Ectodermal cell (in vitro differentiated cells): ENCODE data around the gene UBAC2.

Experiments used
- H3K27ac ChIP-seq: 2 replicates; pipeline ENCODE4 v1.7.0; 2013; ENCODE audit warnings: mild to moderate bottlenecking, low read depth, low read length; ENCODE audit not compliant: insufficient read depth, poor library complexity, severe bottlenecking
- H3K27me3 ChIP-seq: 2 replicates; pipeline ENCODE4 v1.7.0; 2013; ENCODE audit warnings: mild to moderate bottlenecking, low read length; ENCODE audit not compliant: insufficient read depth, control insufficient read depth, poor library complexity, severe bottlenecking
- H3K36me3 ChIP-seq: one replicate; pipeline ENCODE4 v1.7.0; 2013; ENCODE audit warnings: low read length; ENCODE audit not compliant: control insufficient read depth, insufficient read depth
- H3K4me1 ChIP-seq: one replicate; pipeline ENCODE4 v1.7.0; 2013; ENCODE audit warnings: low read length; ENCODE audit not compliant: control insufficient read depth, insufficient read depth
- H3K4me3 ChIP-seq: 2 replicates; pipeline ENCODE4 v1.7.0; 2013; ENCODE audit warnings: low read depth, low read length, control low read depth; ENCODE audit not compliant: insufficient read depth
- H3K9me3 ChIP-seq: 2 replicates; pipeline ENCODE4 v1.7.0; 2013; ENCODE audit warnings: mild to moderate bottlenecking, low read length, moderate library complexity; ENCODE audit not compliant: control insufficient read depth
- WGBS, 2 experiments: methylation state at CpG; one replicate each; pipeline ENCODE4 v1.1.7; 2013; ENCODE audit warnings: missing lambda C conversion rate in 2 of 2; 5-methylcytosine and 5-hydroxymethylcytosine counted together

The UBAC2 gene

DNA sequence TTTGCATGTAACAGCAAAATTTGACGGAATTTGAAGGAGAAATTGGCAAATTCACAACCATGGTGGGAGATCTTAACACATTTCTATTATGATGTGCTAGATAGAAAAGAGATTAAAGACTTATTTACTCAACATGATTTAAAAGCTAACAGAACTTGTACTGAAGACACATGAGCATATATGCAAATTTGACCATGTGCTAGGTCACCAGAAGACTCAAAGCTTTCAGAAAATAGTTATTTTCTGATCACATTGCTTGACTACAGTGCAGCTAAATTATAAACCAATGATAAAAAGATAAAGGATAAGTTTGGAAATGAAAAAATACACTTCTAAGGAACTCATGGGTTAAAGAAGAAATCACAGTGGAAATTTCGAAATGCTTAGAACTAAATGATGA, 97.4 kb downstream of the UBAC2 start:
- Histone ChIP-seq H3K4me1 (no peaks in the 10 kb centered on the region), H3K27me3 (no peaks in the 10 kb centered on the region), H3K27ac (no peak overlapping the region), H3K9me3 (no peaks in the 10 kb centered on the region), H3K4me3 (no peak overlapping the region), H3K36me3 (no peaks in the 10 kb centered on the region)
- WGBS, 2 experiments, result 96 to 100% methylated on average over 2 of the region's 2 CpGs

DNA sequence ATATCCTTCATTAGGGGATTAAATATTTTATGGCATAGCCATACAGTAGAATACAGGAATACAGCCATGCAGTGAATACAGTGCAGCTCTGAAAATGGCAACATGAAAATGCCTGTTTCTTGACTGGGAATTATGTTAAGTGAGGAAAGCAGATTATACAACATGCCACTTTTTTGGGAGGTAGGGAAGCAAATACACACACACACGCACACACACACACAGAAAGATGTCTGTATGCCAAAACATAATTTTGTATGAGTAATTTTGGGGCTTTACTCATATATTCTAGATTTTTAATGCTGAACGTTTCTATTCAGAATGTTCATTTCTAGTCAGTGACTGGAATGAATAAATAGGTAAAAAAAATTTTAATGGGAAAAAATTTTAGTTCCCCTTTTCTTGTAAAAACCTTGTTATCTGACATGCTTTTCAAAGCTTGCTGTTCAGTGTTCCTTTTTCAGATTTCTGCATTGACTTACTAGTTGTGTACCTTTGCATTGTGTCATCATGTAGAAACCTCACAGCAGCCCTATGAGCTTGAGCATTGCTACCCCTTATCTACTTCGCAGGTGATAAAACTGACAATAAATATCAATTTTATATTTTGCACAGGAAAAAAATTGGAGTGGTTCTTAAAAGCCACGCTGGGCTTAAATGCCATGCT, 98.7 kb downstream of the UBAC2 start:
- H3K4me1 ChIP-seq, result no peaks in the 10 kb centered on the region
- no peak overlapping the region for H3K4me3 ChIP-seq
- no peak overlapping the region for H3K27ac ChIP-seq
- no peaks in the 10 kb centered on the region for H3K27me3 ChIP-seq
- WGBS, 2 experiments, result 88 to 96% methylated on average over 3 of the region's 4 CpGs
- no peaks in the 10 kb centered on the region for H3K9me3 ChIP-seq
- no peaks in the 10 kb centered on the region for H3K36me3 ChIP-seq

DNA sequence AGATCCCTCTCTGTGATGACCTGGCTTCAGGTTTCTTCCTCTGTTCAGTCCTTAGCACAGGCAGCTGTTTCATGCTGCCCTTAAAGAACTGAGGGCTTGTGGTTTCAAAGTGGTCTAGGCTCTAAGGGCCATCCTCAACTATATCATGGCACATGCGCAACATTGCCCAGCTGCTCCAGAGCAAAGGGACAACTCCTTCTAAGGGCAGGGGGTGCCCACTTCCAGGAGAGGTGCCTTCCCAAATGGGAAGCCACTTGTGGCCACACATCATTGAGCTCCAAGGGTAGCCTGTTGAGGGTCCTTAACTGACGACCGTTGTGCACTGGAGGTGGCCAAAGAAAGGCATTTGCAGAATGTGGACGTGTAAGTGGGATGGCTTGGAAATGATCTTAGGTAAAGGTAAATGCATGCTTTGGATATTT, 99.3 kb downstream of the UBAC2 start:
- H3K27me3 ChIP-seq, result no peaks in the 10 kb centered on the region
- no peak overlapping the region for H3K4me3 ChIP-seq
- 89 to 93% methylated on average over 4 of the region's 4 CpGs for WGBS, 2 experiments
- H3K4me1 ChIP-seq, result no peaks in the 10 kb centered on the region
- H3K27ac ChIP-seq, result no peak overlapping the region
- no peaks in the 10 kb centered on the region for H3K9me3 ChIP-seq
- no peaks in the 10 kb centered on the region for H3K36me3 ChIP-seq

DNA sequence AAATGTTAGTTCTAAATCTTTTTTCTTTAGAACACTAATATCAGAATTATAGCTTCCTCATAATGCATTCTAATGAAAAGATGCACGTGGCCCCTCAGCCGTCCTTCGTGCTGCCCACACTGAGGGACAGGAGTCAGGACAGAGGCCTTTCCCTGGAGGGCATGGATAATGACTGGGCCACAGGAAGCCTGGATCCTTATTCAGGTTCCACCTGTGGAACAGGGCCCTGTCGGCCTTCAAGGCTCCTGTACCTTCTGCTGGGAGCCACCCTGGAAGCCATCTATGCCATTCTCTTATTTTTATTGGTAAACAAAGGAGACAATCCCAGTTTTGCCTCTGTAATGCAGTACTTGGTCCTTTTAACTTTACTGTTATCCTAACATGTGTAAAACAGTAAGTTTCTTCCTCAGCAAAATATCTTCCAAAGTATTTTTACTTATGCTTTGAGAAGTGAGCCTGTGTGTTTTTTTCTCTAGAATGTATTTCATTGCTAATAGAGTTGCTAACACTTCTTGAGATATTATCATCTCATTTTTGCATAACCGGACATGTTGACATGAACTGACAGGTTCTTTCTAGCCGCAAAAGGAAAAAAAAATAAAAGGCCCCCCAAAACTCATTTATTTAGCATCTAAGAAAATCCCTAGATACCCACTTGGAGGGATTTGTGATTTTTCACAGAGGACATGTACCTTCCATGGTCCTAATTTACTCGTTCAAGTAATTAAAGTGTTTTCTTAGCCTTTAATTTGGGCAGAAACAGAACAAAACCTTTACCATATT, 100.6 kb downstream of the UBAC2 start:
- H3K27ac ChIP-seq, result no peak overlapping the region
- H3K9me3 ChIP-seq, result no peaks in the 10 kb centered on the region
- WGBS, 2 experiments, result 94 to 95% methylated on average over 7 of the region's 7 CpGs
- H3K4me3 ChIP-seq, result no peak overlapping the region
- H3K36me3 ChIP-seq, result no peaks in the 10 kb centered on the region
- H3K27me3 ChIP-seq, result no peaks in the 10 kb centered on the region
- H3K4me1 ChIP-seq, result no peaks in the 10 kb centered on the region

DNA sequence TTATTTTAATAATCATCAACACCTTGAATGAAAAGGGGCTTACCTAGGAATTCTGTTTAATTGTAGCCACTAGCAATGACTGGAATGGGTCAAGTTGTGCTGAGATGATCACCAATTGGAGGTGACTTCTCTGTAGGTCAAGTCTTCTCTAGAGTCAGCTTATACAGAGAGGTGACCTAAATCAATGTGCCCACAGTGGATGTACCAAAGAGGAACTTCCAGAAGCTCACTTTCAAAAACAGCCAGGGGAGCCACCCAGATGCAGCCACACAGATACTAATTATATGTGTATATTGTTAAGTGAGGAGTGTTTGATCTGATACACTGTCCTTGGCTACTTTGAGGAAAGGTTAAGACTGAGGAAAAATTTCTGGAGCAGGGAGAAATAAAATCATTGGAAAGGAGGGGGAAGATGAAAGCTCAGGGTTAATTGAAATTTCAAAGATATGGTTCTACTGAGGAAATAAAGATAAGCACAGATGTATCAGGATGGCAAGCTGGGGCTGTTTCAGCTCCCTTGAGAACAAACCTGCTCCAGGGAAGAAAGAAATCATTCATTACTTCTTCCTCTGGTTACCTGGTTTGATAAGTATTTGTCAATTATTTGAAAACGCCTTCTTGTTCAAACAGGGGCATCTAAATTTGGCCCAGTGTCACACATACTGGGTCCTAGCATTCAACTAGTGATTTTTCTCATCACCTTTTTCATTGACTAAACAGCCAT, 101.4 kb downstream of the UBAC2 start:
- no peaks in the 10 kb centered on the region for H3K36me3 ChIP-seq
- H3K4me3 ChIP-seq, result no peak overlapping the region
- no peak overlapping the region for H3K27ac ChIP-seq
- no peaks in the 10 kb centered on the region for H3K9me3 ChIP-seq
- WGBS, 2 experiments, result 100% methylated on average over 1 of the region's 1 CpG; no CpG with 5 or more reads in 1 of the 2 experiments
- H3K4me1 ChIP-seq, result no peaks in the 10 kb centered on the region
- H3K27me3 ChIP-seq, result no peaks in the 10 kb centered on the region

DNA sequence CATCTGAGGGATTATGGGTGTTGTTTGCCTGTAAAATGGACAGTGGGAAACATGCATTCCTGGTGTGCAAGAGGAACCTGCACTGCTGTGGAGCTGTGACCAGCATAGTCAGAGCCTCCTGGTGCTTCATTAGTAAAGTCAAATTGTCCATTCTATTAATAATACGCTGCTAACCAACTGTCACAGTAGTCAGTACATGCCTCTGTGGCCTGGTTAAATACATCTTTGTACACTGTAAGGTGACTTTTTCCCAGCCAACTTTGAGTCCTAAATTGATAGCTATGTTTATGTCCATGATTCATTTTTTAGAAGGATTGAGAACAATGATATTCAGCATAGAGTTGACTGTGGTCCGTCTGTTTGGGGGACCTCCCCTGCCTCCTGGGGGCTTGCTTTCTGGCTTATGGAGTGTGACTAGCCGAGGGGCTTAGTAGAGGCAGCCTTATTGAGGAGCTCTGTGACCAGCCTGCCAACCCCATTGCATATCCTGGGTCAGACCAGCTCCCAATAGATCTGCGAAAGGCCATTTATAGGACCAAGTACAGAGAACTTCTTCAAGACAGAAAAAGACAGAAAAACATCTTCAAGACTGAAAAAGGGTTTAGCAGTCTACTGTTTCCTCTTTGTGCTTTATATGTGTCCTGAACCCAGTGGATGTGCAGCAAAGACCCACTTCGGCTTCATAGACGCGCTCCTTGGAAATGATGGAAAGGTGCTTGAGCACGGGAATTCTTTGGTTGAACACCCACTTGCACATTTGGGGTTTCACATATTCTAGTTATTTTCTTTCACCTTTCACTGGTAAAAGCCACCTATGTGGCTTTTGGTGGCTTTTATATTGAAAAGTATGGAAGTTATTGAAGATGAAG, 102.2 kb downstream of the UBAC2 start:
- H3K36me3 ChIP-seq, result no peaks in the 10 kb centered on the region
- no peaks in the 10 kb centered on the region for H3K4me1 ChIP-seq
- no peaks in the 10 kb centered on the region for H3K27me3 ChIP-seq
- H3K4me3 ChIP-seq, result no peak overlapping the region
- no peak overlapping the region for H3K27ac ChIP-seq
- H3K9me3 ChIP-seq, result no peaks in the 10 kb centered on the region
- WGBS, 2 experiments, result 93 to 97% methylated on average over 8 of the region's 8 CpGs

DNA sequence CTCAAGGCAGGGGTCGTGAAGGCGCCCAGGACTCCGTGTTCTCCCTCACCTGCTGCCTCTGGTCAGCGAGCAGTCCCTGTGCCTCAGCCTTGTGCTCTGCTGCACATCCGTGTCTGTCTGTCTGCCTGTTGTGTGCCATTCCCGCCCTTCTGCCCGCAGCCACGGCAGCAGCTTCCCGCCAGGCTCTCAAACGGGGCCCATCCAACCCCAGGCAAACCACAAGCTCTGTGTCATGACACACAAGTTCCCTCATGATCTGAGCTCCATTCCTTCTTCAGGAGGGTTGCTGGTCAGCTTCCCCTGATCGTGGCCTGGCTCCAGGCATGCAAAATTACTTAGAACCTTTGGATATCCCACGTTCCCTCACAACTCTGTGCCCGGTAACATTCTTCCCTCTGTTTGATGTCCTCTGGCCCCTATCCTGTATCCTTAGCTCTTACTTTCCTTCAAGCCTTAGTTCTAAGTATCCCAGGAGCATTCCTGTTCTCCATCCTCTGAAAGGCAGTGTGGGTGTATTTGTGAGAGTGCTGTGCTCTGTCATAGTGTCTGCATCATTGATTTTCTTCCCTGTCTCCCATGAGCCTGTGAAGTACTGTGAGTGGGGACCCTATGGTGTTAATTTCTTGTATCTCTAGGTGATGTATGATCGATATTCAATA, 103.3 kb downstream of the UBAC2 start:
- Histone ChIP-seq H3K9me3 (no peaks in the 10 kb centered on the region), H3K4me1 (no peaks in the 10 kb centered on the region), H3K27me3 (no peaks in the 10 kb centered on the region), H3K36me3 (no peaks in the 10 kb centered on the region), H3K27ac (no peak overlapping the region), H3K4me3 (no peak overlapping the region)
- WGBS, 2 experiments, result 94% methylated on average over 13 of the region's 14 CpGs

DNA sequence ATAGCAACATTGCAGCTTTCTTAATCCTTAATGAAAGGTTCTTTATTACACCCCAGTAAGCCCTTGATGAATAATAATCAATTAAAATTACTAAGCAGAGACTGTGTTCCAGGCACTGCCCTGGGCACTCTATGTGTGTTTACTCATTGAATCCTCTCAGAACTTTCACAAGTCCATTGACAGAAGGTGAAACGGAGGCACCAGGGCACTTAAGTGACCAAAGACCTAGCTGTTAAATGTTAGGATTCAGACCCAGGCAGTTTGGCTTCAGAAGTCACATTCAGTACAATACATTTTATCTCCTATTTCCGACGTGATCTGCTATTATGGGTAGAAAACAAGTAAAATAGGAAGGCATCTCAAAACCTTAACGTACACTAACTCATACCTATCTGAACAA, 103.9 kb downstream of the UBAC2 start:
- no peak overlapping the region for H3K27ac ChIP-seq
- no peaks in the 10 kb centered on the region for H3K4me1 ChIP-seq
- H3K4me3 ChIP-seq, result no peak overlapping the region
- WGBS, 2 experiments, result 96 to 100% methylated on average over 1 to 2 of the region's 4 CpGs
- H3K27me3 ChIP-seq, result no peaks in the 10 kb centered on the region
- H3K9me3 ChIP-seq, result no peaks in the 10 kb centered on the region
- H3K36me3 ChIP-seq, result no peaks in the 10 kb centered on the region

DNA sequence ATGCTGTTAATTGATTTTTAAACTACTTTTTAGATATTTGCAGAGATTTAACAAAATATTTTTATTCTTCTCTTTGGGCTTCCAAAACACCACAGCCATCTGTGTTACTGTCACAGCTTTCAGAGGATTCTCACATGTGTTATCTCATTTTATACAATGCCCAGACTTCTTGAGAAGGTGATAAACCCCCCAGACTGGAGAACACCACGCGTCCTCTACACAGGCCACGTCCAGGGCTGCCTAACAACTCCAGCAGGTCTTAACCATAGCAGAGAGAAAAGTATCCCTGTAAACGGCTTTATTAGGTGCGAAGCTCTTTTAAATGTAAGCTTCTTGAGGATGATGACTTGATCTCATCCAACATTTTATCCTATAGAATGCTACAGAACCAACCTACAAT, 104.5 kb downstream of the UBAC2 start:
- no peaks in the 10 kb centered on the region for H3K9me3 ChIP-seq
- H3K27me3 ChIP-seq, result no peaks in the 10 kb centered on the region
- H3K4me1 ChIP-seq, result no peaks in the 10 kb centered on the region
- WGBS, 2 experiments, result 82 to 90% methylated on average over 5 of the region's 5 CpGs
- H3K4me3 ChIP-seq, result no peak overlapping the region
- no peaks in the 10 kb centered on the region for H3K36me3 ChIP-seq
- H3K27ac ChIP-seq, result no peak overlapping the region
